HepG2 (cell line): ENCODE data around the gene CXCL17. TPM values are rescaled to one million over a fixed set of nuclear protein-coding genes. Genes with fewer than 3 reads are reported as not detected.

Source experiments
- BCL6 ChIP-seq: IDR thresholded peaks from 2 replicates; pipeline ENCODE4 v1.6.1; 2016; ENCODE audit warnings: missing genetic modification reagents, missing compliant biosample characterization
- KAT2B ChIP-seq: fragments of 150-350 bp; IDR thresholded peaks from 2 replicates; pipeline ENCODE4 v1.6.1; 2014; ENCODE audit warnings: low read depth, low read length, borderline replicate concordance
- MAFG ChIP-seq: sonication (generic); formaldehyde crosslinking; IDR thresholded peaks from 2 replicates; pipeline ENCODE4 v1.5.1; 2020; ENCODE audit warnings: mild to moderate bottlenecking, missing genetic modification reagents
- NR2F6 ChIP-seq, 2 experiments: IDR thresholded peaks; 2 replicates each; pipeline ENCODE4 v1.6.1; 2016; ENCODE audit warnings: antibody characterized with exemption in 1 of 2, mild to moderate bottlenecking in 1 of 2
- PHF8 ChIP-seq: sonication (generic); formaldehyde crosslinking; IDR thresholded peaks from 2 replicates; pipeline ENCODE4 v1.5.0; 2020; ENCODE audit warnings: missing genetic modification reagents
- POGZ ChIP-seq: sonication (generic); formaldehyde crosslinking; IDR thresholded peaks from 2 replicates; pipeline ENCODE4 v1.4.0; 2020; ENCODE audit warnings: mild to moderate bottlenecking, missing genetic modification reagents
- RBFOX2 ChIP-seq: fragments of 200-400 bp; formaldehyde crosslinking; IDR thresholded peaks from 2 replicates; pipeline ENCODE4 v1.6.1; 2017; ENCODE audit warnings: low read depth, mild to moderate bottlenecking, low read length
- SAP130 ChIP-seq: IDR thresholded peaks from 2 replicates; pipeline ENCODE4 v1.6.1; 2016; ENCODE audit warnings: low read depth
- SP4 ChIP-seq: sonication (generic); formaldehyde crosslinking; IDR thresholded peaks from 2 replicates; pipeline ENCODE4 v1.8.1; 2023; ENCODE audit warnings: mild to moderate bottlenecking, missing genetic modification reagents
- TAF1 ChIP-seq: sonication (generic); formaldehyde crosslinking; IDR thresholded peaks from 2 replicates; pipeline ENCODE4 v1.4.0; 2020; ENCODE audit warnings: missing genetic modification reagents
- ZFY ChIP-seq: sonication (generic); formaldehyde crosslinking; IDR thresholded peaks from 2 replicates; pipeline ENCODE4 v1.4.0; 2020; ENCODE audit warnings: missing genetic modification reagents
- ZNF205 ChIP-seq: IDR thresholded peaks from 2 replicates; pipeline ENCODE4 v1.6.1; 2018; ENCODE audit warnings: missing biosample characterization, missing genetic modification reagents
- ZNF34 ChIP-seq: sonication (generic); formaldehyde crosslinking; IDR thresholded peaks from 2 replicates; pipeline ENCODE4 v1.4.0; 2020; ENCODE audit warnings: mild to moderate bottlenecking, missing genetic modification reagents, borderline replicate concordance
- ZNF343 ChIP-seq: sonication (generic); formaldehyde crosslinking; IDR thresholded peaks from 2 replicates; pipeline ENCODE4 v1.4.0; 2020; ENCODE audit warnings: mild to moderate bottlenecking, missing genetic modification reagents
- ZNF883 ChIP-seq: sonication (generic); formaldehyde crosslinking; IDR thresholded peaks from 2 replicates; pipeline ENCODE4 v1.5.1; 2020; ENCODE audit warnings: mild to moderate bottlenecking, missing genetic modification reagents; ENCODE audit errors: not compliant biosample characterization
- polyA plus RNA-seq, 8 experiments: library from polyadenylated mRNA; depleted of rRNA in 3 of 8; stranded (reverse) in 7 of 8; unstranded in 1 of 8; fragments of >200 nt; fragmentation: Illumina TruSeq in 4 of 8; extraction: Trizol in 4 of 8; gene quantifications; 2 replicates each; pipeline versions ENCODE4 v1.2.1 to v1.2.3, GENCODE V29; 2011 to 2016; ENCODE audit warnings: low read depth in 4 of 8, missing spikeins in 1 of 8, mixed read lengths in 1 of 8; ENCODE audit not compliant: insufficient read depth in 1 of 8
- total RNA-seq, 5 experiments: library from RNA; depleted of rRNA; stranded (reverse); fragments of >200 nt; fragmentation: Illumina TruSeq; extraction: Trizol; gene quantifications; 2 replicates each; pipeline ENCODE4 v1.2.3, GENCODE V29; 2016; ENCODE audit warnings: low read depth in 1 of 5
- TF ChIP-seq, protein P1 (sequence below), 2 experiments: sonication (generic) in 1 of 2; formaldehyde crosslinking in 1 of 2; IDR thresholded peaks; 2 replicates each; pipeline versions ENCODE4 v1.4.0 to v1.6.1; 2016 to 2020; ENCODE audit warnings: borderline replicate concordance in 1 of 2, low read depth in 1 of 2, mild to moderate bottlenecking in 1 of 2, missing genetic modification reagents in 1 of 2
- TF ChIP-seq, protein P2 (sequence below): IDR thresholded peaks from 2 replicates; pipeline ENCODE4 v1.6.1; 2016; ENCODE audit warnings: missing genetic modification reagents, missing compliant biosample characterization
- TF ChIP-seq, protein P3 (sequence below): sonication (generic); formaldehyde crosslinking; conservative IDR thresholded peaks from 2 replicates; pipeline ENCODE4 v1.4.0; 2020; ENCODE audit warnings: missing genetic modification reagents
- TF ChIP-seq, protein P4 (sequence below): sonication (generic); formaldehyde crosslinking; IDR thresholded peaks from 2 replicates; pipeline ENCODE4 v1.5.1; 2020; ENCODE audit warnings: mild to moderate bottlenecking, missing genetic modification reagents

Gene CXCL17
- total and polyA plus RNA-seq, 2 of the 13 experiments (the other 11 are each of a cell fraction or from before 2014, with no cell fraction given): 0.12 TPM; not detected in 1

DNA sequence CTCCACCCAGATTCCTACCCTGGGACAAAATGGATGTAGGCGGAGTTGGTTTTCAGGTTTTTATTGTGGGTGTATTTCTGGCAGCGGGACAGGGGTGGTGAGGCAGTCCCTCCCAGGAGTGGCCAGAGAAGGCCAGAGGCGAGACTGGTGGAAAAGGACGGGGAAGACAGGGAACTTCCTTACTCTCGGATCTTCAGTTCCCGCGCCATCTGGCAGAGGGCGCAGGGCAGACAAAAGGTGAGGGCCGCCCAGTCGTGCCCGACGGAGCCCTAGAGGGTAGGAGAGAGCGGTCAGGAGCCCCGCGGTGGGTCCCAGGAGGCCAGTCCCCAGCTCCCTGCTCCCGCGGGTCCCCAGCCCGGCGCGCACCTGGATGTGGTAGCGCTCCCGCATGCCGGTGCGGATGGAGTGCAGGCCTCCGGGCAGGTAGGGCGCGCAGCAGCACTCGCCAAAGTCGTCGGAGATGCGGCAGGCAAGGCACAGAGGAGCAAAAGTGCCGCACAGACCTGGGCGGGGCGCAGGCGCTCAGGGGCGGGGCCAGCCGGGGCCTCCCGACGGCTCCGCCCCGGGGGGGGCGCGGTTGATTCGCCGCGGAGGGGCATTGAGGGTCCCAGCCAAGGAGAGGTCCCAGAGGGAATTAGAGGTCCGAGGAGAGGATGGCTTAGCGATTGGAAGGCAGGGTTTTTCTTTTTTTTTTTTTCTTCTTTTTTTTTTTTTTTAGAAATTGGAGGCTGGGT, 55.6 kb downstream of the CXCL17 start (continued):
- TF ChIP-seq, protein P1, sequence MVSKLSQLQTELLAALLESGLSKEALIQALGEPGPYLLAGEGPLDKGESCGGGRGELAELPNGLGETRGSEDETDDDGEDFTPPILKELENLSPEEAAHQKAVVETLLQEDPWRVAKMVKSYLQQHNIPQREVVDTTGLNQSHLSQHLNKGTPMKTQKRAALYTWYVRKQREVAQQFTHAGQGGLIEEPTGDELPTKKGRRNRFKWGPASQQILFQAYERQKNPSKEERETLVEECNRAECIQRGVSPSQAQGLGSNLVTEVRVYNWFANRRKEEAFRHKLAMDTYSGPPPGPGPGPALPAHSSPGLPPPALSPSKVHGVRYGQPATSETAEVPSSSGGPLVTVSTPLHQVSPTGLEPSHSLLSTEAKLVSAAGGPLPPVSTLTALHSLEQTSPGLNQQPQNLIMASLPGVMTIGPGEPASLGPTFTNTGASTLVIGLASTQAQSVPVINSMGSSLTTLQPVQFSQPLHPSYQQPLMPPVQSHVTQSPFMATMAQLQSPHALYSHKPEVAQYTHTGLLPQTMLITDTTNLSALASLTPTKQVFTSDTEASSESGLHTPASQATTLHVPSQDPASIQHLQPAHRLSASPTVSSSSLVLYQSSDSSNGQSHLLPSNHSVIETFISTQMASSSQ (IDR thresholded peaks at IDR 0.05; ENCODE audit: low read depth): no peak
- TF ChIP-seq, protein P1 (CRISPR knock-in tag; IDR thresholded peaks at IDR 0.05; ENCODE audit: borderline replicate concordance): no peak
- TF ChIP-seq PHF8 (CRISPR knock-in tag): peak; percentile 33; the same call in 1 of the 2 replicates
- no peak for TF ChIP-seq KAT2B
- peak; percentile 30; the same call in 1 of the 2 replicates for TF ChIP-seq POGZ (CRISPR knock-in tag)
- TF ChIP-seq ZFY (CRISPR knock-in tag): peak; percentile 44; the same call in 1 of the 2 replicates
- TF ChIP-seq BCL6: peak; percentile 19; the same call in 1 of the 2 replicates
- TF ChIP-seq, protein P2, sequence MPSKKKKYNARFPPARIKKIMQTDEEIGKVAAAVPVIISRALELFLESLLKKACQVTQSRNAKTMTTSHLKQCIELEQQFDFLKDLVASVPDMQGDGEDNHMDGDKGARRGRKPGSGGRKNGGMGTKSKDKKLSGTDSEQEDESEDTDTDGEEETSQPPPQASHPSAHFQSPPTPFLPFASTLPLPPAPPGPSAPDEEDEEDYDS (CRISPR knock-in tag): no peak
- peak; percentile 58 for TF ChIP-seq ZNF883 (CRISPR knock-in tag)
- peak; percentile 58 for TF ChIP-seq RBFOX2
- peak; percentile 44; the same call in 1 of the 2 replicates for TF ChIP-seq TAF1 (CRISPR knock-in tag)
- TF ChIP-seq MAFG (CRISPR knock-in tag): no peak
- 0 out of 2 replicates have a peak, but pooled peaks have one; percentile 43 for TF ChIP-seq ZNF34 (CRISPR knock-in tag)
- peak; percentile 29; the same call in 1 of the 2 replicates for TF ChIP-seq SAP130 (CRISPR knock-in tag)
- TF ChIP-seq, protein P3, sequence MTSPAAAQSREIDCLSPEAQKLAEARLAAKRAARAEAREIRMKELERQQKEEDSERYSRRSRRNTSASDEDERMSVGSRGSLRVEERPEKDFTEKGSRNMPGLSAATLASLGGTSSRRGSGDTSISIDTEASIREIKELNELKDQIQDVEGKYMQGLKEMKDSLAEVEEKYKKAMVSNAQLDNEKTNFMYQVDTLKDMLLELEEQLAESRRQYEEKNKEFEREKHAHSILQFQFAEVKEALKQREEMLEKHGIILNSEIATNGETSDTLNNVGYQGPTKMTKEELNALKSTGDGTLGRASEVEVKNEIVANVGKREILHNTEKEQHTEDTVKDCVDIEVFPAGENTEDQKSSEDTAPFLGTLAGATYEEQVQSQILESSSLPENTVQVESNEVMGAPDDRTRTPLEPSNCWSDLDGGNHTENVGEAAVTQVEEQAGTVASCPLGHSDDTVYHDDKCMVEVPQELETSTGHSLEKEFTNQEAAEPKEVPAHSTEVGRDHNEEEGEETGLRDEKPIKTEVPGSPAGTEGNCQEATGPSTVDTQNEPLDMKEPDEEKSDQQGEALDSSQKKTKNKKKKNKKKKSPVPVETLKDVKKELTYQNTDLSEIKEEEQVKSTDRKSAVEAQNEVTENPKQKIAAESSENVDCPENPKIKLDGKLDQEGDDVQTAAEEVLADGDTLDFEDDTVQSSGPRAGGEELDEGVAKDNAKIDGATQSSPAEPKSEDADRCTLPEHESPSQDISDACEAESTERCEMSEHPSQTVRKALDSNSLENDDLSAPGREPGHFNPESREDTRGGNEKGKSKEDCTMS: no peak
- TF ChIP-seq ZNF205 (CRISPR knock-in tag): peak; percentile 25; the same call in 1 of the 2 replicates
- TF ChIP-seq NR2F6 (IDR thresholded peaks at IDR 0.05): no peak
- peak; percentile 13; the same call in 1 of the 2 replicates for TF ChIP-seq NR2F6 (CRISPR knock-in tag; IDR thresholded peaks at IDR 0.05)
- TF ChIP-seq, protein P4, sequence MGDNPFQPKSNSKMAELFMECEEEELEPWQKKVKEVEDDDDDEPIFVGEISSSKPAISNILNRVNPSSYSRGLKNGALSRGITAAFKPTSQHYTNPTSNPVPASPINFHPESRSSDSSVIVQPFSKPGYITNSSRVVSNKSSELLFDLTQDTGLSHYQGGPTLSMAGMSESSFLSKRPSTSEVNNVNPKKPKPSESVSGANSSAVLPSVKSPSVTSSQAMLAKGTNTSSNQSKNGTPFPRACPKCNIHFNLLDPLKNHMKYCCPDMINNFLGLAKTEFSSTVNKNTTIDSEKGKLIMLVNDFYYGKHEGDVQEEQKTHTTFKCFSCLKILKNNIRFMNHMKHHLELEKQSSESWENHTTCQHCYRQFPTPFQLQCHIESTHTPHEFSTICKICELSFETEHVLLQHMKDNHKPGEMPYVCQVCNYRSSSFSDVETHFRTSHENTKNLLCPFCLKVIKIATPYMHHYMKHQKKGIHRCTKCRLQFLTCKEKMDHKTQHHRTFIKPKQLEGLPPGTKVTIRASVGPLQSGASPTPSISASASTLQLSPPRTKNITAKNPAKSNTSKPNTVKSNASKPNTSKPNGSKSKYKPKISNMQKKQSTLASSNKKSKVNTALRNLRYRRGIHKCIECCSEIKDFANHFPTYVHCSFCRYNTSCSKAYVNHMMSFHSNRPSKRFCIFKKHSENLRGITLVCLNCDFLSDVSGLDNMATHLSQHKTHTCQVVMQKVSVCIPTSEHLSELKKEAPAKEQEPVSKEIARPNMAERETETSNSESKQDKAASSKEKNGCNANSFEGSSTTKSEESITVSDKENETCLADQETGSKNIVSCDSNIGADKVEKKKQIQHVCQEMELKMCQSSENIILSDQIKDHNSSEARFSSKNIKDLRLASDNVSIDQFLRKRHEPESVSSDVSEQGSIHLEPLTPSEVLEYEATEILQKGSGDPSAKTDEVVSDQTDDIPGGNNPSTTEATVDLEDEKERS (CRISPR knock-in tag): 0 out of 2 replicates have a peak, but pooled peaks have one; percentile 52
- peak; percentile 50; the same call in 1 of the 2 replicates for TF ChIP-seq SP4 (CRISPR knock-in tag)
- 0 out of 2 replicates have a peak, but pooled peaks have one; percentile 42 for TF ChIP-seq ZNF343
